Measurements from ENCODE around the gene PTPRN2. TPM values are rescaled to one million over a fixed set of nuclear protein-coding genes. Genes with fewer than 3 reads are reported as not detected.
A peak's percentile ranks its signal among the peaks of the same experiment; 100 is the strongest.

Gene PTPRN2
- total and polyA plus RNA-seq, 2 of the 8 experiments (the other 6 are each of a cell fraction or from before 2014, with no cell fraction given): 2.6 to 4.5 TPM

DNA sequence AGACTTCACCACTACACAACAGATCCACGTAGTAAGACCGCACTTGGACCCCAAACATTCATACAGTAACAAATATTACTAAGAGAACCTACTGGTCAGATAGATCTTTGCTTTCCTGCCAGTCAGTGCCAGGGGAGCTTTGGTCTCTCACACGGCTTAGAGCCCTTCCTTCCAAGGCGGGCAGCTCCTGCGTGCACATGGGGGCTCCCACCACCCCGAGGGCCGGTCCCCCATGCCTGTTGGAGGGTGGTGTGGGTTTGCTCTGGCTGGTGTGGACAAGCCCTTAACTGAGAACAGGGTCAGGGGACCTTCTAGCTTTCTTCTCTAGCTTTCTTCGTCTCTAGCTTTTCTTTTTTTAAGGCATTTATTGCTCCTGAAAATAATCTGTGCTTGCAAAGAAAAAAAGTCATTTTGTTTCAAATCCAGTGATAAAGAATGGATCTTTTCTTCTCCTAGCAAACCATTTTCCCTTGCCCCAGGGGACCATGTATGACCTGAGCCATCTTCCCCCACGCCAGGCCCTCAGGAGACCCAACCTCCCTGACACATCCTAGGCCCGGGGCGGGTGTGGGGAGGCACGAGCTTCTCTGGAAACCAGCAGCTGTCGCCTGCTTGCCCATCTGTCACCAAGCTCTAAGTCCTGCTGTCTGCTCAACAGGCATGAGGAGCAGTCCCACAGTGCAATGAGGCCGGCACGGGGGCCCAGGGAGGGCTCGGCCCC lies 591.1 kb downstream of the PTPRN2 start:
- WGBS, 2 experiments (ENCODE audit: extremely low coverage in 1 of 2, insufficient coverage in 1 of 2, insufficient read length in 1 of 2, insufficient replicate concordance in 2 of 2, low coverage in 1 of 2, low lambda C conversion rate in 2 of 2, missing lambda C conversion rate in 1 of 2): 88% methylated on average over 13 of the region's 16 CpGs; no CpG with 5 or more reads in 1 of the 2 experiments
- no peaks in the 10 kb centered on the region for H3K79me1 ChIP-seq (ENCODE audit: low read depth, low read length)
- H3K27ac ChIP-seq (ENCODE audit: low read depth, low read length): no peak overlapping the region
- no peaks in the 10 kb centered on the region for H4K20me1 ChIP-seq (replicated peaks in 1 of 2; ENCODE audit: control insufficient read depth in 1 of 2, insufficient read depth in 2 of 2, low read length in 2 of 2)
- H3K23me2 ChIP-seq (ENCODE audit: low read depth, low read length): no peaks in the 10 kb centered on the region
- DNase-seq (ENCODE audit: low read depth in 1 of 2, low spot score in 2 of 2): no peak
- peak overlapping the region; percentile 2; the same call in 1 of the 2 replicates for H3K18ac ChIP-seq (ENCODE audit: extremely low read depth, low read length)
- no peak overlapping the region for H3K4ac ChIP-seq (replicated peaks; ENCODE audit: insufficient read length, low read depth, low read length)
- no peak overlapping the region for H2BK5ac ChIP-seq (ENCODE audit: low read depth, low read length)
- FAIRE-seq: no peak
- H3K4me2 ChIP-seq (ENCODE audit: insufficient read depth in 1 of 2, low read depth in 2 of 2, low read length in 2 of 2): no peak overlapping the region
- CTCF ChIA-PET (ENCODE audit: partially characterized antibody): interaction anchor here (0.9 kb wide), 1 partner anchor 11 kb away, joined by 3 read pairs; no protein-coding TSS in a partner anchor
- H2BK120ac ChIP-seq (replicated peaks; ENCODE audit: low read depth, low read length): no peak overlapping the region
- H4K5ac ChIP-seq (ENCODE audit: insufficient read length, low read depth, low read length): no peak overlapping the region
- H3K79me2 ChIP-seq (ENCODE audit: control insufficient read depth in 1 of 2, insufficient read depth in 2 of 2, low read length in 2 of 2): no peaks in the 10 kb centered on the region
- H2BK15ac ChIP-seq (ENCODE audit: low read length): 0 out of 2 replicates have a peak overlapping the region, but pooled peaks have one; percentile 29
- no peaks in the 10 kb centered on the region for H3K36me3 ChIP-seq (ENCODE audit: control insufficient read depth in 2 of 4, insufficient read depth in 4 of 4, low read length in 3 of 4)
- no peak overlapping the region for H2BK20ac ChIP-seq (ENCODE audit: low read length)
- H3K14ac ChIP-seq (ENCODE audit: insufficient read length): no peak overlapping the region
- H3K4me3 ChIP-seq (ENCODE audit: extremely low read depth in 1 of 4, insufficient read depth in 2 of 4, low read depth in 3 of 4, low read length in 4 of 4): no peak overlapping the region
- no peak overlapping the region for H2BK12ac ChIP-seq (ENCODE audit: low read depth, low read length)
- POLR2A ChIA-PET (ENCODE audit: partially characterized antibody): no interaction called here
- H2AK5ac ChIP-seq (ENCODE audit: low read depth, low read length): peak overlapping the region; percentile 53; the same call in 1 of the 2 replicates
- 0 out of 4 replicates have a peak, but pooled peaks cover 0 to 2% of the 10 kb centered on the region in 2 experiments for H3K9me3 ChIP-seq (ENCODE audit: insufficient read depth in 2 of 2, low read depth in 1 of 2, low read length in 1 of 2)
- no peak overlapping the region for H3K9ac ChIP-seq (replicated peaks in 1 of 4; ENCODE audit: extremely low read depth in 1 of 4, low read depth in 3 of 4, low read length in 3 of 4)
- H3K23ac ChIP-seq (ENCODE audit: insufficient read length): no peak overlapping the region
- H3K56ac ChIP-seq (replicated peaks; ENCODE audit: insufficient read length, low read depth, low read length): no peak overlapping the region
- H3K4me1 ChIP-seq (replicated peaks in 1 of 4; ENCODE audit: control insufficient read depth in 3 of 4, insufficient read depth in 4 of 4, low read length in 3 of 4): peaks cover 0 to 13% (median 2%) of the 10 kb centered on the region in 4 experiments; a peak in 2 of 7 replicates
- H4K8ac ChIP-seq (ENCODE audit: extremely low read depth, insufficient read depth, low read length): no peak overlapping the region
- no peaks in the 10 kb centered on the region for H3K27me3 ChIP-seq (replicated peaks in 1 of 4; ENCODE audit: control insufficient read depth in 3 of 4, extremely low read depth in 1 of 4, insufficient read depth in 3 of 4, low read length in 3 of 4)
- no peak overlapping the region for H2AFZ ChIP-seq (ENCODE audit: low read length)
- no peak overlapping the region for H4K91ac ChIP-seq (replicated peaks; ENCODE audit: insufficient read length, low read length)
- TF ChIP-seq NANOG (IDR thresholded peaks at IDR 0.05; ENCODE audit: insufficient read depth, low read depth, low read length, poor library complexity, severe bottlenecking) (no peak), RFX5 (IDR thresholded peaks at IDR 0.05; ENCODE audit: borderline replicate concordance, low read depth, low read length) (no peak), CTBP2 (IDR thresholded peaks at IDR 0.05; ENCODE audit: borderline replicate concordance, insufficient read depth, insufficient read length, low read length) (no peak), TAF1 (IDR thresholded peaks at IDR 0.05; ENCODE audit: low read depth, low read length) (no peak), YY1 (IDR thresholded peaks at IDR 0.05; ENCODE audit: low read depth, low read length) (no peak), SP1 (IDR thresholded peaks at IDR 0.05; ENCODE audit: low read depth, low read length) (no peak), EP300 (IDR thresholded peaks at IDR 0.05; ENCODE audit: borderline replicate concordance in 1 of 2, low read depth in 2 of 2, low read length in 2 of 2) (no peak), RBBP5 (IDR thresholded peaks at IDR 0.05; ENCODE audit: borderline replicate concordance, low read depth, low read length) (no peak), NRF1 (IDR thresholded peaks at IDR 0.05; ENCODE audit: low read depth, low read length) (no peak), CHD2 (IDR thresholded peaks at IDR 0.05; ENCODE audit: low read length) (no peak)
- TF ChIP-seq, protein P1, sequence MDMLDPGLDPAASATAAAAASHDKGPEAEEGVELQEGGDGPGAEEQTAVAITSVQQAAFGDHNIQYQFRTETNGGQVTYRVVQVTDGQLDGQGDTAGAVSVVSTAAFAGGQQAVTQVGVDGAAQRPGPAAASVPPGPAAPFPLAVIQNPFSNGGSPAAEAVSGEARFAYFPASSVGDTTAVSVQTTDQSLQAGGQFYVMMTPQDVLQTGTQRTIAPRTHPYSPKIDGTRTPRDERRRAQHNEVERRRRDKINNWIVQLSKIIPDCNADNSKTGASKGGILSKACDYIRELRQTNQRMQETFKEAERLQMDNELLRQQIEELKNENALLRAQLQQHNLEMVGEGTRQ (IDR thresholded peaks at IDR 0.05; ENCODE audit: low read length): no peak

All from H1 (cell line).